CD4-positive, alpha-beta T cell treated with Interferon alpha-2 for 1 hour (primary cell): ENCODE results near the gene TFR2.
A peak's percentile ranks its signal among the peaks of the same experiment; 100 is the strongest.

Experiments
- DNase-seq, 2 donors: peaks; one replicate each; pipeline ENCODE4 v3.0.0-alpha.2; 2020 to 2022

Gene TFR2

GRCh38 chr7:100612730-100613390, 28.5 kb downstream of the TFR2 start:
- DNase-seq = peak; percentile 14 to 31

DNA sequence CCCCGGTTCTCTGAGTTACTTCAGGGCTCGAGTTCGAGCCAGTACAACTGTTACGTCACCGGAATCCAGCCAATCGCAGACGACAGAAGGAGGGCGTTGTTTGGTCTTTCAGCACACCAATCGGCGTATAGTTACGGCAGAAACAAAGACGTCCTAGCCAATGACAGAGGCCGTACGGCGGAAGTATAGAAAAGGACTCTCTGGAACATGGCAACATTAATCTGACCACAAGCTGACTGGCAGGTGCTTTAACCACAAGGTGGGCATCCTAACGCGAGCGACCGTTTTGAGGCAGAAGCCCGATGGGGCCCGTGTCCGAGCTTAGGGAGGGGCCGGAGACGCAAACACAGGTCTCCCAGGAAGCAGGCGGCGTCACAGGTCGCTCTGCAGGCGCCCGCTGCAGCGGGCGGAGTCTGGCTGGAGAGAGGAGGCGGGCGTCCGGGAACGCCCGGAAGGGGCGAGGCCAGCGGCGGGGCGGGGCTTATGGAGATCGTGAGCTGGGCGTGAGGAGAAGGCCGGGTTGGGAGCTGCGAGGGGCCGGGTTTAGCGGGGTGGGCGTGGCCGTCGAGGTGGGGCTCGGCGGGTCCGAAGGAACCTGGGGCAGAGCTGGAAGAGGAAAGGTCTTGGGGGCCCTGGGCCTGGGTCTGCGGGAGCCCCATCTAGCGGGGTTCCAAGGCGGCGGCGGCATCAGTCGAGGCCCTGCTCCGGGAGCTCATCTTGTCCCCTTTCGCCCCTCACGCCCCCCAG, 29.2 kb downstream of the TFR2 start, which contains the start of gene MOSPD3:
TSS of gene MOSPD3 (plus strand) at position 558 of the 747 bp plus-strand sequence. CDS start 252 bp downstream, outside the sequence.
- DNase-seq = peak; percentile 98

DNA sequence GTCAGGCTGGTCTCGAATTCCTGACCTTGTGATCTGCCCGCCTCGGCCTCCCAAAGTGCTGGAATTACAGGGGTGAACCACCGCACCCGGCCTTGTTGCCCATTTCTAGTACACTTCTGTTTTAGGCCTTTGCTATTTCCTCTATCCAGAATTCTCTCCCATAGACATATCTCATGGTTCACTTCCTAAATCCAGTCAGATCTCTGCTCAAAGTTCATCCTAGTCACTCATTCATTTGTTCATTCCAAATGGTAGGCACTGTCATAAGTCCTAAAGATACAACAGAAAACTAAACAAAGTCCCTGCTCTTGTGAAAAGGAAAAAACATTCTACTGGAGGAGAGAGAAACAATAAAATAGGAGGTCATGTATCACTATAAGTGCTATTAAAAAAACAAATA, 31.4 kb downstream of the TFR2 start:
- no peak for DNase-seq

DNA sequence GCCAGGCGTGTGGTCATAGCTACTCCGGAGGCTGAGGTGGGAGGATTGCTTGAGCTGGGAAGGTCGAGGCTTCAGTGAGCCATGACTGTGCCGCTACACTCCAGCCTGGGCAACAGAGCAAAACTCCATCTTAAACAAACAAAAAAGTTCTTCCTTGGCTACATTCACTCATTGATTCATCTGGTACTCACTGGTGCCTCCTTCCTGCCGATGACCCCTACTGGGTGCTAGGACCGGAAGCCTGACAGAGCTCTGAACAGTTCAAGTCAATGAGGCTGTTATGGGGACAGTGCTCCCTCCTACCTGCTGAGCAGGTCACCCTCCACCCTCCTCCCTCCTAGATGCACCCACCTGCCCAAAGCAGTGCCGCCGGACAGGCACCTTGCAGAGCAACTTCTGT, 34.2 kb downstream of the TFR2 start:
- DNase-seq = no peak

GRCh38 chr7:100606313-100606712, 35.0 kb downstream of the TFR2 start:
- no peak for DNase-seq

- peak; percentile 22 to 41 for DNase-seq
These were observed 36.1 kb downstream of the TFR2 start for GRCh38 chr7:100604976-100605911.

DNA sequence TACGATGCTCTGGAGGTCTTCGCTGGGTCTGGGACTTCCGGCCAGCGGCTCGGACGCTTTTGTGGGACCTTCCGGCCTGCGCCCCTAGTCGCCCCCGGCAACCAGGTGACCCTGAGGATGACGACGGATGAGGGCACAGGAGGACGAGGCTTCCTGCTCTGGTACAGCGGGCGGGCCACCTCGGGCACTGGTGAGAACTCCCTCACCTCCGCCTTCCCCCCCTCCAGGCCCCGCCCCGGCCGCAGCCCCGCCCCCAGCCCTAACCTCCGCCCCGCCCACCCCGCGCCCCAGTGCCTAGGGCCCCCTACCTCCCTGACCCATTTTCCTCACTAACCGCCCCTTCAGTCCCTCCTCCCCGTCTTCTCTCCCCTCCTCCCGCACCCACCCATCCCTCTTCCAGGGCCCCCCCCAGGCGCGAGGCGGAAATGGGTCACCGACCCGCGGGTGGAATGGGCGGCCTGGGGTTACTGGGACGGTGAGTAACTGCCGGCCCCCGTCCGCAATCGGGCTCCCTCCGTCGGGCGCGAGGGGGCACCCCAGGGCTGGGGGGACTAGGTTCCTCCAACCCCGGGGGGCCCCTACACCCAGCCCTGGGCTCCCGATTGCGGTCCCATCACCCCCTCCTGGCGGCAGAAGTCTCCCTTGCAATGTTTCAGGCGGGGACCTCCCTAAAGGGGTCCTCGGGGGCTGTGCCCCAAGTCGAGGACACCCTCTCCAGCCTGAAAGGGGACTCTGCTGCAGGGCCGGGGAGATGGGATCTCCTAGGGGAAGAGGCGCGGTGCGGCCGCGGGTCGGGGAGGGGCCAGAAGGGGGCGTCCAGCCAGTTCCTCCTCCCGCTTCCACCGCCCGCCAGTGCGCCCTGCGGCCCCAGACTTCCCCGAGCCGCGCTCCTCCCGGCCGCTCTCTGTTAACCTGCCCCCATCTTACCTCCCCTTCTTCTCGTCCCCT, 37.0 kb downstream of the TFR2 start:
- DNase-seq = peak; percentile 75 to 85

DNA sequence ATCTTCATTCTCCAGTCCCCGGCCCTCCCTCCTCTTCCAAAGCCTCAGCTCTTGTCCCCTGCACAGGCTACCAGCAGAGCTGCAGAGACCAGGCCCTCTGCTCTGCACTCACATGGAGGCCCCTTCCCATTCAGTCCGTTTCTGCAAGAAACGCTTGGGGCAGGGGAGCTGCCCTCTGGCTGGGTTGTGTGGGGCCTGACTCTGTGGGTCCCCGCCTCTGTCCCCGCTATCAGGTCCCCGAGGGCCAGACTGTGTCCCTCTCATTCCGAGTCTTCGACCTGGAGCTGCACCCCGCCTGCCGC, 37.7 kb downstream of the TFR2 start:
- no peak for DNase-seq

DNA sequence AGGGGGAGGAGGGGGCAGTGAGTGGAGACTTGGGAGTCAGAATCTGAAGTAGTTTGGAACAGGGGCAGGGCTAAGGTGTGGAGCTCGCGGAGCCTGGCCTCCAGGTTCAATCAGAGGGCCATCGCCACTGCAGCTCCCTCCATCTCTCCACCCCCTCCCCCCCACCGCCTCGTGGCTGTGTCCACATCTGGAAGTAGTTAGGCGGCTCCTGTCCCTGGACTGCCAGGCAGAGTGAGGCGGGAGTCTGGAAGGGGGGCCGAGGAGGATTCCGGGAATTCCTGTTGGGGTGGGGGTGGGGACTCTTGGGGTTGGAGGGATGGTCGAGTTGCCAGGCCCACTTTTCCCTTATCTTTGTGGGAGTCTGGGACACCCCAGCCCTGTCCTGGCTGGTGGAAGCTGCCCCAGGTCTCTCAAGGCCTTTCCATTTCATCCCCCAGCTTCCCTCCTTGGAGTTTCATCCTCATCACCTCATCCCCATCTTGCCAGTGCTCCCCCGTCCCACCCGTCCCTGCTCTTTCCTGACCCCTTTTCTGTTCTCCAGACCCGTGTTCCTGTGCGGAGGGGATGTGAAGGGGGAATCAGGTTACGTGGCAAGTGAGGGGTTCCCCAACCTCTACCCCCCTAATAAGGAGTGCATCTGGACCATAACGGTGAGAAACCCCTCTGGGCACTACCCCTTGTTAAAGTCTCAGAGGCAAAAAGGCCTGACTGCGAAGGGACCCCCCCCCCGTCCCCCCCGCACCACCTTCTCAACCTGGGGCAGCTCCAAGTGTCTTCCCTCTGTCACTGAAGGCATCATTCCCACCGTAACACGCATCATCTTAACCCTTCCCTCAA, 38.2 kb downstream of the TFR2 start:
- DNase-seq = no peak

- DNase-seq = no peak
These were observed 40.7 kb downstream of the TFR2 start for GRCh38 chr7:100600730-100601038.

- no peak for DNase-seq
These were observed 41.2 kb downstream of the TFR2 start for GRCh38 chr7:100599911-100600729.

- no peak for DNase-seq
These were observed 42.9 kb downstream of the TFR2 start for GRCh38 chr7:100598425-100598824.

DNA sequence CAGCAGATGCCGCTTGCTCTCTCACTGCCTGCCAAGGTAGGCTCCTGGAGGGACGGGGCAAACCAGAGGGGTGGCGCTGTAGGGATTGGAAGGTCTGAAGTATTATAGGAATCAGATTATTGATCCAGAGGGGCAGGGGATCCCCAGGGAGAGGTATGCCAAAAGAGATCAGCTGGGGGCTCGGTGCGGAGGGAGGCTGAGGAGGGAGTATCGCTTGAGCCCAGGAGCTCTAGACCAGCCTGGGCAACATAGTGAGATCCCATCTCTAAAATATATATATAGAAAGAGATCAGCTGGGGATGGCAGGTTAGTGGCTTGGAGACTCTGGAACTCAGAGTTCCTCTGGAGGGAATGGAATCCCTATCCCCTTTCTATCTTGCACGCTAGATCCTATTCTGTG, 46.2 kb downstream of the TFR2 start:
- DNase-seq = no peak

DNA sequence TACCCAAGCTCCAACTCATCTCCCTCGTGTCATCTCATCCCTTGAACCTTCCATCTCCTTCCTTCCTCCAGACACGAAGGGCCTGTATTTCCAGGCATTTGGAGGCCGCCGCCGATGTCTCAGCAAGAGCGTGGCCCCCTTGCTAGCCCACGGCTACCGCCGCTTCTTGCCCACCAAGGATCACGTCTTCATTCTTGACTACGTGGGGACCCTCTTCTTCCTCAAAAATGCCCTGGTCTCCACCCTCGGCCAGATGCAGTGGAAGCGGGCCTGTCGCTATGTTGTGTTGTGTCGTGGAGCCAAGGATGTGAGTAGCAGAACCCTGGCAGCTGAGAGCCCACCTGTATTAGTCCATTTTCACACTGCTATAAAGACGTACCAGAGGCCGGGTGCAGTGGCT, 49.8 kb downstream of the TFR2 start:
- DNase-seq = no peak

GRCh38 chr7:100590077-100590737, 51.1 kb downstream of the TFR2 start:
- no peak for DNase-seq

- DNase-seq = no peak
These were observed 51.9 kb downstream of the TFR2 start for GRCh38 chr7:100589341-100589947.

- DNase-seq = no peak
These were observed 52.9 kb downstream of the TFR2 start for GRCh38 chr7:100588438-100588837.

GRCh38 chr7:100586266-100587025, 54.9 kb downstream of the TFR2 start, which contains the start of gene FBXO24:
FBXO24 (plus strand) TSS chr7:100586328; CDS start chr7:100586626, 298 bp downstream.
- peak; percentile 100 for DNase-seq
